Bone marrow (tissue), 2 donors: ENCODE results near the gene TNFSF4.
A peak's percentile ranks its signal among the peaks of the same experiment; 100 is the strongest.

Experiments used
- DNase-seq, 2 donors: peaks; one replicate each; lab custom pipeline; 2025; lab: John Stamatoyannopoulos, UW

Gene TNFSF4

GRCh38 chr1:173210716-173211231, 3.6 kb upstream of the TNFSF4 start:
- no peak for DNase-seq

GRCh38 chr1:173210283-173210682, 3.2 kb upstream of the TNFSF4 start:
- no peak for DNase-seq

DNA sequence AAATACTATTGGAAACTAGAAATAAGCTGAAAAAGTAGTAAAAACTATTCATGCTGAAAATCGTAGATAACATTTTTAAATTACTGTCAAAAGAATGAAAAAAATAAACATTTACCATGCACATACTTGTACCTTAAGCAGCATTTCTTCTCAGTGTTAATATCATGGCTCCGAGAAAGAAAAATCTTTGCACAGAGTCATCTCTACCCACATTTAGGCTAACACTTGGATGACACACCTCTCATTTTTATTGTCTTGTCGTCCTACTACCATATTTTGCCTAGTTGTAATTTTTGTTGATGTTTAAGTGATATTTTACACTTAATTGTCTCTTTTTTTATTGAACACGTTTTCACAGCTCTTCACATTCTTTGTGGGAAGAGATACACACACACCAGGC, 1.7 kb upstream of the TNFSF4 start:
- no peak for DNase-seq

DNA sequence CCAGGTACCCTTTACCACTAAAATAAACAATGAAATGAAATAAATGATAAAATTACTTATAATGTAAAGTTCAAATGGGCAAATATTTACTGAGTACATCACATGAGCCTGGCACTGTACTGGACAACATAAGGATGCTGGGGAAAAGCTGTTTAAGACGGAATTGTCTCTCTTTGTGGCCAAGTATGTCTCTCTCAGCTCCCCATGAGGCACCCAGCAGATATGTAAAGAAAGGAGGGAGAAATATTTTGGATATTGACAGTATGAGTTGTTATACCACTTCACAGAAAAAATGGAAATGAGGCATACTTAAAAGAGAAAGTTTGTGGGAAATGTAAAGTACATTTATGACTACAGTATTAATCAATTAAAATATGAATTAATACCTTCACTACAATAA, 1.0 kb upstream of the TNFSF4 start:
- no peak for DNase-seq

DNA sequence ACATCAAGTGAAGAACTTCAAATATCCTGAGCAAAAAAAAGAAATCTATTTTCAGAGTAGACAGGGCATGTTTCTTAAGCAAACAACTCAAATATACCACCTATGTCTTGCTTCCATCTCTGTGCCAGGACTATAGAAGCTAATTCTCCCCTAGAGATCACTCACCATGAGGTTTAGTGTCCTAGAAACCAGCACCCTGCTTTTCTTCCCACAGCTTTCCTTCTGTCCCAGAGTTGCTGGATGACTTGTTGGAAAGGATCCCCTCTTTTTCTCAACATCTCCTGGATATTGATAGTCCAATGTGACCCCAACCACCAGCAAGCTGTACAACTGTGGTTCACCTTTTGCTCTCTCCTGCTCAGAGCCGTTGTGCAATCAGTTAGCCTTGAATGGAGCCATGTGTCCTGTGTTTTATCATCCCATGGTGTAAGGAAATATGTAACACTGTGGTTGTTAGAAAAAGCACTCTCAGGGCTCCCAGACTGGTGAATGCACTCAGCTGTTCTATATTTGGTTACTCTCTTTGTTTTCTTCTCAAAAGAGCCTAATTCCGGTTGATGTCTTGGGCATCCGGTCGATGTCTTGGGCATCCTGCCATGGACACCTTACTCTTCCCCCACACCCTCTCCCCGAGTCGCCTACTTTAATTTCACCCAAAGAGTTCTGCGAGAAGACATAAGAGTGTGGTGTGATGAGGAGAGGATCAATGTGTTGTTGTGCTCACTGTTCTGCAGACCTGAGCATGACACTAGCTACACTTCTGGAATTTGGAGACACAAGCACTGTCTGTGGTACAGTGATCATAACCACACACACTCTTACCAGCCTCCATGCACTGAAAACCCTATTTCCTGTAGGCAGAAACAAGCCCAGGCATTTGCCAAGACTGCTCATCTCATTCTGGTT, 1.7 kb downstream of the TNFSF4 start:
- peak in 1 of 2 donors; percentile 87 for DNase-seq

GRCh38 chr1:173204693-173205092, 2.4 kb downstream of the TNFSF4 start:
- DNase-seq = no peak

GRCh38 chr1:173202424-173203145, 4.5 kb downstream of the TNFSF4 start:
- DNase-seq = peak in 1 of 2 donors; percentile 54

DNA sequence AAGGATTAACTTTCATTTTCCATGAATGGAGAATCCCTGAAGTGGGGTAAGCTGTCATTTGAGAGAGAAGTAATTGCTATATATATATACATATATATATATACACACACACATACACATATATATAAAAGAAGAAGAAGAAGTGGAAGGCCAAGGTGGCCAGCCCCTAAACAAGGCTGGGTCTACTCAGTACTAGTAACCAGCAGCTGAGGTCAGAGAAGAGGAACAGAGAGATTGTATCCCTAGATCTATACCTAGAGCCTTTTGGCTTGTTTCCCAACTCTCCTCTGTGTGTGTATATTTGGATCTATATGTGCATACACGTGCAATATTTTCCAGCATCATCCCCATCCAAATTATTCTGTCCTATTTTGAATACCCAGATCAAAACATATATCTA, 5.2 kb downstream of the TNFSF4 start:
- DNase-seq = peak in 1 of 2 donors; percentile 19

- no peak for DNase-seq
Observed at GRCh38 chr1:173195596-173196088, 11.5 kb downstream of the TNFSF4 start.

- DNase-seq = peak in 1 of 2 donors; percentile 64
Observed at GRCh38 chr1:173193639-173194038, 13.5 kb downstream of the TNFSF4 start.

GRCh38 chr1:173191011-173191705, 16.0 kb downstream of the TNFSF4 start:
- DNase-seq = no peak

DNA sequence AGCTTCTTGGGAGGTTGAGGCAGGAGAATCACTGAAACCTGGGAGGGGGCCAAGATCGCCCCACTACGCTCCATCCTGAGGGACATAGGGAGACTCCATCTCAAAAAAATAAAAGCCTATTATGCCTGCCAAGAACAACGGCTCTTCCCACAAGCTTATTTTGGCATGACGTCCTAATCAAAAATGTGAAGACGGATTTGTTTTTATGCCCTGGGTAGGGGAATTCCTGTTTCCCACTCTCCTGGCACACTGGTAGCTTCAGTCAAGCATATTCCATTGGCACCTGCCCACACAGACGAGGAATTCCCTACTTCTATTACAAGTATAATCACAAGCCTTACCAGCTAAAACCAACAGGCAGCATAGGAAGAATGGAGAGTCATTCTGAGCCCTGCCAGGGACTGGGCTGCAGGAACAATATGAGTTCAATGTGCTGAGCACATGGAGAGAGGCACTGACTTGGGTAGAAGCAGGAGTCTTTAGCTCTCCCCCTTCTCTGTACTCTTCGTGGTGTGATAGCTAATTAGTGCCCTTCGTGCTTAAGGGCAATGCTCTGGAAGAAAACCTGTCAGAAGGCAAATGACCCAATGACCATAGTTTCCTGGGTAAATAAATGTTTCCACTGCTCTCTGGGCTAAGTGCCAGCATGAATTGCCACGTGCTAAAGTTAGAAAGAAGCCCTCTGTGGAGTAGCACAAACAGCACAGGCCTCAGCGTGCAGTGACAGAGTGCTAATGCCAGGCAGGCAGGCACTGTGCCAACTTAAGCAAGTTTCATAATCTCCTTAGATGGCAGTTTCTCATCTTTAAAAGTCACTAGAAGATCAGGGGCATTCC, 16.8 kb downstream of the TNFSF4 start:
- peak in 1 of 2 donors; percentile 50 for DNase-seq

- DNase-seq = no peak
Observed at GRCh38 chr1:173187671-173188237, 19.4 kb downstream of the TNFSF4 start.

GRCh38 chr1:173181791-173182190, 25.3 kb downstream of the TNFSF4 start:
- no peak for DNase-seq

DNA sequence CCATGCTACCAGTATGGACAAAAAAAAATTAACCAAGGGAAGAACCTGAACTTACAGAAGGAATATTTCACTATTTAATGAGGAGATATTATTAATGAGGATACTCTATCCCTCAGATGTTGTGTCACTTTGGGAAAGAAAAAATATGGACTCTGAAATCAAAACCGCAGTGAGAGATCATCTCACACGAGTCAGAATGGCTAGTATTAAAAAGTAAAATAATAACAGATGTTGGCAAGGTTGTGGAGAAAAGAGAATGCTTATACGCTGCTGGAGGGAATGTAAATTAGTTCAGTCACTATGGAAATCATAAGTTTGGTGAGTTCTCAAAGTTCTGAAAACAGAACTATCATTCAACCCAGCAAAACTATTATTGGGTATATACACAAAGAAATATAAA, 30.9 kb downstream of the TNFSF4 start:
- no peak for DNase-seq

DNA sequence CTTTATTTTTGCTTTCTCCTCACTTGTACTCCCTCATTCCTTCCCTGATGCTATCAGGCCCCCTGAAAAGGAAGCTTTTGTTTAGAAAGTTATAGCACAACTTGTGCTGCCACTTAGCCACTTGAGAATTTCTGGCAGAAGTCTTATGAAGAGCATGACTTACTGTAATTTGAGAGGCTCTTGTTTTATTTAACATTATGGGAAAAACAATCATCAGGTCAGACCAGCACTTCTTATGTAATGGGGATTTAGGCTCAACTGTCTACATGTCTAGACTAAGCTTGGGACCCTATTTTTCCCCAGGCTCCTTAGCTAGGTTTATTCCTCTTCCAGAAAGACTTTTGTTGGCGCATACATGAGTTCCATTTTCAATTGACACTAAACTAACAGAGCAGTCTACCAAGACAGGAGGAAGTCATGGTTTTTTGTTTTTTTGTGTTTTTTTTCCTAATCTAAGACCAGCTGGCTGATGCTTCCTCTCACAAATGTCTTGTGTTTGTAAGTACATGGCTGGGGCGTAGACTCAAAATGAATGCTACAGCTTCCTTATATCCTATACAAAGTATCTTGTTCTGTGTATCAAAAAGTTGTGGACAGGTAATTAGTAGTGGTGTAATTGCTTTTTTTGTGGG, 31.5 kb downstream of the TNFSF4 start:
- peak in 1 of 2 donors; percentile 87 for DNase-seq

- DNase-seq = no peak
Observed at GRCh38 chr1:173173388-173173787, 33.7 kb downstream of the TNFSF4 start.

- no peak for DNase-seq
Observed at GRCh38 chr1:173171152-173171551, 36.0 kb downstream of the TNFSF4 start.

DNA sequence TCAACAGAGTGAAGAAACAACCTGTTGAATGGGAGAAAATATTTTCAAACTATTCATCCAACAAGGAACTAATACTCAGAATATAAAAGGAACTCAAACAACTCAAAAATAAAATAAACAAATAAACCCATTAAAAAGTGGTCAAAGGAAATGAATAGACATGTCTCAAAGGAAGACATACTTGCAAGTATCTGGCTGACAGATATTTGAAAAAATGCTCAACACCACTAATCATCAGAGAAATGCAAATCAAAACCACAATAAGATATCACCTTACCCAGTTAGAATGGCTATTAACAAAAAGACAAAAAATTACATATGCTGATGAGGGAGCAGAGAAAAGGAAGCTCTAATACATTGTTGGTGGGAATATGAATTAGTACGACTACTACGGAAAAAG, 38.2 kb downstream of the TNFSF4 start:
- no peak for DNase-seq

DNA sequence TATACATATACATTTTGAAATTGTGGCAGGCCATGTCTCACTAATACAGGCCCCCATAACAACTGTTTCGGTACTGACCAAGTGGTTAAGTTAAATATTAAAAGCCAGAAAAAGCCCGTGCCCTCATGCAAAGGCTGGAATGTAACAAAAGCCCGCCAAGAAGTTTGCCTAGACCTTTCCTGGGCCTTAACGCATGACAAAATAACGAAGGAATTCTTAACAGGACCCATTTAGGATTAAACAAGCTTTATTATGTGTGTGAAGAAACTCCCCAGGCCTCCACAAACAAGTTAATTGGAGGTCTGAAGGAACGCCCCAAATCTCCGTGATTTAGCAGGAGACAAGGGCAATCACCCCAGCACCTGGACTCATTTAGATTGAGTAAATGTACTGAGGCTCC, 42.4 kb downstream of the TNFSF4 start:
- no peak for DNase-seq
